ENCODE data around the gene MECP2. TPM values are rescaled to one million over a fixed set of nuclear protein-coding genes. Genes with fewer than 3 reads are reported as not detected.
A peak's percentile ranks its signal among the peaks of the same experiment; 100 is the strongest.

The MECP2 gene
- total RNA-seq, 1 experiment from 2014 or later, result 69.9 TPM

GRCh38 chrX:154019061-154019621 is 78.4 kb downstream of the MECP2 start:
- CTCF ChIA-PET, result interaction anchor here (1.4 kb wide), 1 partner anchor 46 kb away, joined by 4 read pairs; the partner anchor contains the start of gene TMEM187
- peak; percentile 19 for DNase-seq
- no TSS peak for BruUV-seq (replicated peaks)

GRCh38 chrX:154018518-154019060 is 78.9 kb downstream of the MECP2 start:
- DNase-seq, result no peak
- TF ChIP-seq, protein P1, sequence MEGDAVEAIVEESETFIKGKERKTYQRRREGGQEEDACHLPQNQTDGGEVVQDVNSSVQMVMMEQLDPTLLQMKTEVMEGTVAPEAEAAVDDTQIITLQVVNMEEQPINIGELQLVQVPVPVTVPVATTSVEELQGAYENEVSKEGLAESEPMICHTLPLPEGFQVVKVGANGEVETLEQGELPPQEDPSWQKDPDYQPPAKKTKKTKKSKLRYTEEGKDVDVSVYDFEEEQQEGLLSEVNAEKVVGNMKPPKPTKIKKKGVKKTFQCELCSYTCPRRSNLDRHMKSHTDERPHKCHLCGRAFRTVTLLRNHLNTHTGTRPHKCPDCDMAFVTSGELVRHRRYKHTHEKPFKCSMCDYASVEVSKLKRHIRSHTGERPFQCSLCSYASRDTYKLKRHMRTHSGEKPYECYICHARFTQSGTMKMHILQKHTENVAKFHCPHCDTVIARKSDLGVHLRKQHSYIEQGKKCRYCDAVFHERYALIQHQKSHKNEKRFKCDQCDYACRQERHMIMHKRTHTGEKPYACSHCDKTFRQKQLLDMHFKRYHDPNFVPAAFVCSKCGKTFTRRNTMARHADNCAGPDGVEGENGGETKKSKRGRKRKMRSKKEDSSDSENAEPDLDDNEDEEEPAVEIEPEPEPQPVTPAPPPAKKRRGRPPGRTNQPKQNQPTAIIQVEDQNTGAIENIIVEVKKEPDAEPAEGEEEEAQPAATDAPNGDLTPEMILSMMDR (IDR thresholded peaks at IDR 0.05; ENCODE audit: unreplicated experiment), result no peak
- no peaks in the 10 kb centered on the region for H3K9me3 Mint-ChIP-seq (ENCODE audit: low read depth, unreplicated experiment)
- H3K36me3 Mint-ChIP-seq (ENCODE audit: insufficient read depth, unreplicated experiment), result peaks cover 55% of the 10 kb centered on the region
- no peaks in the 10 kb centered on the region for H3K27me3 Mint-ChIP-seq (ENCODE audit: unreplicated experiment)
- peak overlapping the region; percentile 84 for H3K4me3 Mint-ChIP-seq (ENCODE audit: low read depth, unreplicated experiment)
- intact Hi-C loops (cut with micrococcal nuclease; ENCODE audit: unreplicated experiment), result no loop called here
- peak overlapping the region; percentile 81 for H3K27ac Mint-ChIP-seq (ENCODE audit: unreplicated experiment)
- BruUV-seq (replicated peaks), result TSS peak; percentile 40
- no peaks in the 10 kb centered on the region for H3K4me1 Mint-ChIP-seq (ENCODE audit: low read depth, unreplicated experiment)
- CTCF ChIA-PET, result interaction anchor here (1.4 kb wide), 1 partner anchor 46 kb away, joined by 4 read pairs; the partner anchor contains the start of gene TMEM187

More at GRCh38 chrX:154019061-154019621, 78.4 kb downstream of the MECP2 start:
- Mint-ChIP-seq H3K27me3 (ENCODE audit: unreplicated experiment) (no peaks in the 10 kb centered on the region), H3K9me3 (ENCODE audit: low read depth, unreplicated experiment) (no peaks in the 10 kb centered on the region), H3K4me1 (ENCODE audit: low read depth, unreplicated experiment) (no peaks in the 10 kb centered on the region), H3K4me3 (ENCODE audit: low read depth, unreplicated experiment) (peak overlapping the region; percentile 84), H3K27ac (ENCODE audit: unreplicated experiment) (peak overlapping the region; percentile 81), H3K36me3 (ENCODE audit: insufficient read depth, unreplicated experiment) (peaks cover 52% of the 10 kb centered on the region)
- TF ChIP-seq, protein P1 (IDR thresholded peaks at IDR 0.05; ENCODE audit: unreplicated experiment), result no peak
- intact Hi-C loops (cut with micrococcal nuclease; ENCODE audit: unreplicated experiment), result no loop called here

GRCh38 chrX:154017766-154018517 is 79.6 kb downstream of the MECP2 start:
- CTCF ChIA-PET, result interaction anchor here (1.4 kb wide), 1 partner anchor 45 kb away, joined by 4 read pairs; the partner anchor contains the start of gene TMEM187

GRCh38 chrX:154016366-154017076 is 81.0 kb downstream of the MECP2 start:
- Mint-ChIP-seq H3K27ac (ENCODE audit: unreplicated experiment) (no peak overlapping the region), H3K4me3 (ENCODE audit: low read depth, unreplicated experiment) (no peak overlapping the region), H3K36me3 (ENCODE audit: insufficient read depth, unreplicated experiment) (peaks cover 59% of the 10 kb centered on the region), H3K4me1 (ENCODE audit: low read depth, unreplicated experiment) (no peaks in the 10 kb centered on the region), H3K9me3 (ENCODE audit: low read depth, unreplicated experiment) (no peaks in the 10 kb centered on the region), H3K27me3 (ENCODE audit: unreplicated experiment) (no peaks in the 10 kb centered on the region)
- intact Hi-C loops (cut with micrococcal nuclease; ENCODE audit: unreplicated experiment), result no loop called here
- TF ChIP-seq, protein P1 (IDR thresholded peaks at IDR 0.05; ENCODE audit: unreplicated experiment), result no peak
- CTCF ChIA-PET, result no interaction called here
- DNase-seq, result no peak
- BruUV-seq (replicated peaks), result no TSS peak

More at GRCh38 chrX:154017766-154018517, 79.6 kb downstream of the MECP2 start:
- intact Hi-C loops (cut with micrococcal nuclease; ENCODE audit: unreplicated experiment), result no loop called here
- no TSS peak for BruUV-seq (replicated peaks)
- peak overlapping the region; percentile 84 for H3K4me3 Mint-ChIP-seq (ENCODE audit: low read depth, unreplicated experiment)
- no peaks in the 10 kb centered on the region for H3K9me3 Mint-ChIP-seq (ENCODE audit: low read depth, unreplicated experiment)
- no peak overlapping the region for H3K27ac Mint-ChIP-seq (ENCODE audit: unreplicated experiment)
- DNase-seq, result no peak
- no peaks in the 10 kb centered on the region for H3K4me1 Mint-ChIP-seq (ENCODE audit: low read depth, unreplicated experiment)
- peaks cover 59% of the 10 kb centered on the region for H3K36me3 Mint-ChIP-seq (ENCODE audit: insufficient read depth, unreplicated experiment)
- TF ChIP-seq, protein P1 (IDR thresholded peaks at IDR 0.05; ENCODE audit: unreplicated experiment), result no peak
- no peaks in the 10 kb centered on the region for H3K27me3 Mint-ChIP-seq (ENCODE audit: unreplicated experiment)

Data from Calu3 (cell line).